Spinal cord (tissue), 10 donors: ENCODE results near the gene PPP4R2. TPM values are rescaled to one million over a fixed set of nuclear protein-coding genes. Genes with fewer than 3 reads are reported as not detected.

ENCODE experiments used
- DNase-seq, 6 donors: peaks; one replicate each; pipeline versions ENCODE4 v3.0.0 to v3.0.0-alpha.2; 2013 to 2015; ENCODE audit warnings: low spot score in 6 of 6, low read depth in 4 of 6
- H3K27ac ChIP-seq: one replicate; pipeline ENCODE4 v1.5.1; 2013; ENCODE audit warnings: low read depth, low read length, control low read depth
- H3K27me3 ChIP-seq: one replicate; pipeline ENCODE4 v1.6.1; 2013; ENCODE audit warnings: low read length; ENCODE audit not compliant: control insufficient read depth, insufficient read depth
- H3K36me3 ChIP-seq: one replicate; pipeline ENCODE4 v1.6.1; 2013; ENCODE audit warnings: low read length; ENCODE audit not compliant: control insufficient read depth, insufficient read depth
- H3K4me1 ChIP-seq: one replicate; pipeline ENCODE4 v1.6.1; 2013; ENCODE audit warnings: low read length; ENCODE audit not compliant: control insufficient read depth, insufficient read depth
- H3K4me3 ChIP-seq: one replicate; pipeline ENCODE4 v1.5.1; 2013; ENCODE audit warnings: low read depth, low read length, control low read depth
- H3K9me3 ChIP-seq: one replicate; pipeline ENCODE4 v1.6.1; 2013; ENCODE audit warnings: low read length; ENCODE audit not compliant: control insufficient read depth, insufficient read depth
- WGBS: methylation state at CpG from one replicate; pipeline ENCODE4 v1.1.5; 2013; ENCODE audit warnings: missing lambda C conversion rate; ENCODE audit not compliant: insufficient coverage; 5-methylcytosine and 5-hydroxymethylcytosine counted together
- polyA plus RNA-seq, 2 donors: library from polyadenylated mRNA; unstranded; fragments of 120-200 nt; gene quantifications; one replicate each; pipeline ENCODE4 v1.2.1, GENCODE V29; 2013; ENCODE audit not compliant: insufficient read length in 2 of 2
- total RNA-seq, 2 donors: library from RNA; depleted of rRNA in 1 of 2; stranded (reverse); fragments of 120-200 nt in 1 of 2; fragments of >200 nt in 1 of 2; gene quantifications; one replicate each; pipeline versions ENCODE4 v1.2.3 to v1.2.4, GENCODE V29; 2013 to 2014
- donor health status: healthy.

PPP4R2 gene
- total and polyA plus RNA-seq, 4 donors = 37.7 to 94.7 (median 58.8) TPM

DNA sequence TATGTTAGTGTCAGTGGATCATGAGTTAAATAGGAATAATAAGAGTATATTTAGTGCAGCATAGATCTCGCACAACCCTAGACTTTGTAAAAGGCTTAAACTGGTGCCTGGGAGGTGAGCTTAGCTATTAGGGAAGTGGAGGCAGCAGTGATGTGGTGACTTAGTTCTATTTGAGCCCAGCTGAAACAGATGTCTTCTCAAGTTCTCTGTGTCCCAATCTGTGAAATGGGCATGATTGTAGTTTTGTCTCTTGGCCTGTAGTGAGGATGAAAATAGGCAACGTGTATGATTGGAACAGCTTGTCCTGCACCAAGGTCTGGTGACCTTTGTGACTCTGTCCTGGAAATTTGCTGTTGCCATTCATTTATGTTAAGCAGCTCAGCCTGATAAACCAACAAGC is 99.6 kb downstream of the PPP4R2 start:
- Histone ChIP-seq H3K9me3 (no peaks in the 10 kb centered on the region), H3K27ac (no peak overlapping the region), H3K36me3 (no peaks in the 10 kb centered on the region), H3K4me3 (no peak overlapping the region), H3K4me1 (peaks cover 16% of the 10 kb centered on the region), H3K27me3 (no peaks in the 10 kb centered on the region)
- DNase-seq = no peak
- WGBS = 85% methylated on average over 2 of the region's 2 CpGs

- H3K36me3 ChIP-seq = no peaks in the 10 kb centered on the region
- no peak overlapping the region for H3K4me3 ChIP-seq
- WGBS = 88% methylated on average over 2 of the region's 2 CpGs
- DNase-seq = no peak
- H3K9me3 ChIP-seq = no peaks in the 10 kb centered on the region
- H3K4me1 ChIP-seq = peaks cover 16% of the 10 kb centered on the region
- H3K27me3 ChIP-seq = no peaks in the 10 kb centered on the region
- no peak overlapping the region for H3K27ac ChIP-seq
Observed at GRCh38 chr3:73098026-73098425, 101.4 kb downstream of the PPP4R2 start.

DNA sequence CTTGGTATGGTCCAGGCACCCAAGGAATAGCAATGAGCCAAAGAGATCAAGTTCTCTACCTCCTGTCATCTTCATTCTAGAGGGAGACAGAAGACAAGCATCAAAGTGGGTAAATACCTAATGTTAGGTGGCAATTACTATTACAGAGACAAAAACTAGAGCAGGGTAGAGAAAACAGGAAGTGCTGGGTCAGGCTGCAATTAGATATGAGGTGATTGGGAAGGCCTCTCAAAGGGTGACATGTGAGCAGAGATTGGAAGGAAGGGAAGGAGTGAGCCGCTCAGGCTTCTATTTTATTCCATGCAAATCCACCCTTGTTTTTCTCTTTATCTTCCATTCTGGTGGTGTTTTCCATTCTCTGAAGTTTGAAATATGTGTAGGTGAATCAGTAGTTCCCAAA is 102.3 kb downstream of the PPP4R2 start:
- no CpG with 5 or more reads among the region's 1 CpG for WGBS

GRCh38 chr3:73100741-73101559 is 104.3 kb downstream of the PPP4R2 start:
- DNase-seq = peak; percentile 75 to 98 (median 90)
- Histone ChIP-seq H3K36me3 (no peaks in the 10 kb centered on the region), H3K4me1 (peaks cover 10% of the 10 kb centered on the region), H3K27me3 (no peaks in the 10 kb centered on the region), H3K27ac (no peak overlapping the region), H3K4me3 (no peak overlapping the region), H3K9me3 (no peaks in the 10 kb centered on the region)
- WGBS = 27% methylated on average over 3 of the region's 9 CpGs

More for the DNA sequence above, 102.3 kb downstream of the PPP4R2 start:
- no peaks in the 10 kb centered on the region for H3K27me3 ChIP-seq
- H3K4me1 ChIP-seq = peaks cover 16% of the 10 kb centered on the region
- H3K36me3 ChIP-seq = no peaks in the 10 kb centered on the region
- H3K27ac ChIP-seq = no peak overlapping the region
- no peaks in the 10 kb centered on the region for H3K9me3 ChIP-seq
- no peak for DNase-seq
- no peak overlapping the region for H3K4me3 ChIP-seq

- Histone ChIP-seq H3K36me3 (no peaks in the 10 kb centered on the region), H3K27ac (no peak overlapping the region), H3K27me3 (no peaks in the 10 kb centered on the region), H3K9me3 (no peaks in the 10 kb centered on the region), H3K4me3 (no peak overlapping the region), H3K4me1 (peaks cover 10% of the 10 kb centered on the region)
- no peak for DNase-seq
- whole genome bisulfite sequencing = no CpG with 5 or more reads among the region's 2 CpGs
Observed at GRCh38 chr3:73101881-73102280, 105.3 kb downstream of the PPP4R2 start.

DNA sequence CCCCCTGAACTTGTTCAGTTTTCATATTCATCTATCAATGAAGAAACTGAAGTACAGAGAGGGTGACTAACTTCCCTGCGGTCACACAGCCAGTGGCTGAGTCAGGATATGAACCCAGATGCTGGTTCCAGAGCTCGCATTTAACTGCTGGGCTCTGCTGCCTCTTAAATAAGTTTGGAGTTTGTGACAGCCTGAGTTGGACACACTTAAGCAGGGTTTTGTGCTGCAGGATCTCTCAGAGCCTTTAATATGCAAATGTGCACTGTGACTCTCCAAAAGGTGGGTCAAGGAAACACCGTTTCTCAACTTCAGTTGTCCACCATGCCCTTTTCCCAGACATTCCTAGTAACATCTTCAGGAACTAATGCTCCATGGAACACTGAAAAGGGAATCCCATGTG is 110.6 kb downstream of the PPP4R2 start:
- no peak for DNase-seq
- Histone ChIP-seq H3K9me3 (no peaks in the 10 kb centered on the region), H3K27ac (no peak overlapping the region), H3K4me1 (peaks cover 3% of the 10 kb centered on the region), H3K36me3 (no peaks in the 10 kb centered on the region), H3K4me3 (no peak overlapping the region), H3K27me3 (no peaks in the 10 kb centered on the region)
- 64% methylated on average over 2 of the region's 3 CpGs for WGBS

DNA sequence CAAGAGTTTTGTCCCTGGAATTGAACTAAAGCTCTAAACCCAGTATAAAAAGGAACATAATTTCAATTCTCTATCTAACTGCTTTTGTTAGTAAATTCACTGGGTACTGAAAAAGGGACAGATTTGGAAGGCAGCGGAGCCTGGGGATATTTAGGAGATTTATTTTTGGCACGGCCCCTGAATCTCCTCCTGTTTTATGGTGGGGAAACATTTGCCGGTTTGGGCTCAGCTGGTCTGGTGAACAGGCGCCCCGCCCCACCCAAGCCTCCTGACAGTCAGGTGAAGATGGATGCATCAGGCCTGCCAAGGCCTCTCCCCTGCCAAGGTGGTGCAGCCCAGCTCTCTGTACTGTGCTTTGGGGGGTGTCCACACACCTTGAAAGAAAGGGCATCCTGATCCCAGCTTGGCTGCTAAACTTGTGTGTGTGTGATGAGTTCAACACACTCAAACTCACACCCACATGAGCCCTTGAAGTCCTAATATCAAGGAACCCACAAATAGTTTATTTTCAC is 111.1 kb downstream of the PPP4R2 start:
- peak in 2 of 6 donors; percentile 37 to 80 for DNase-seq
- Histone ChIP-seq H3K27ac (no peak overlapping the region), H3K27me3 (no peaks in the 10 kb centered on the region), H3K4me1 (peaks cover 3% of the 10 kb centered on the region), H3K4me3 (no peak overlapping the region), H3K36me3 (no peaks in the 10 kb centered on the region), H3K9me3 (no peaks in the 10 kb centered on the region)
- WGBS = 38% methylated on average over 5 of the region's 5 CpGs

DNA sequence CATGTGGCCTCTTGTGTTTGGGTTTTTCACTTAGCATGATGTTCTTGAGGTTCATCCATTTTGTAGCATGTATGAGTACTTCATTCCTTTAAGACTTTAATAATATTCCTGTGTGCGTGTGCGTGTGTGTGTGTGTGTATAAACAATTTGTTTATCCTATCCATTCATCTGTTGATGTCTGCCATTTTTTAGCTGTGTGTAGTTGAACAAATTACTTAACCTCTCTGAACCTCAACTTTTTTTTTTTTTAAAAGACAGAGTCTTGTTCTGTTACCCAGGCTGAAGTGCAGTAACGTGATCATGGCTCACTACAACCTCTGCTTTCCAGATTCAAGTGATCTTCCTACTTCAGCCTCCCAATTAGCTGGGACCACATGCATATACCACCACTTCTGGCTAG is 112.1 kb downstream of the PPP4R2 start:
- no peak overlapping the region for H3K4me3 ChIP-seq

DNA sequence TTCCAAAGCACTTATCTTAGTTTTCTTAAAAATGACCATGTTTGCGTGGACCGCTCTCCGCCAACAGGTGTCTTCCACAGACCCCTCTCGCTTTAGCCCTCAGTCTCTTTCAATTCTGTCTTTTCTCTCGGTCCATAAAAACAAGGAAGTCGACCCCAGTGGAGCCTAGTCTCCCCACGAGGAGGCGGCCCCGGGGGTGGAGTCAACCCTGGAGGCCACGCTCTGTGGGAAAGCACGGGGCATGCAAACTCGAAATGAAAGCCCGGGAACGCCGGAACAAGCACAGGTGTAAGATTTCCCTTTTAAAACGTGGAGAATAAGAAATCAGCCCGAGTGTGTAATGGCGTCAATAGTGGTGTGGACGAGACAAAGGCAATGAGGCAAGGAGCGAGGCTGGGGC is 113.9 kb downstream of the PPP4R2 start:
- WGBS = 86% methylated on average over 20 of the region's 20 CpGs
- Histone ChIP-seq H3K4me1 (peaks cover 3% of the 10 kb centered on the region), H3K4me3 (no peak overlapping the region), H3K27me3 (no peaks in the 10 kb centered on the region), H3K9me3 (no peaks in the 10 kb centered on the region), H3K36me3 (no peaks in the 10 kb centered on the region), H3K27ac (no peak overlapping the region)
- DNase-seq = no peak

More for the DNA sequence above, 112.1 kb downstream of the PPP4R2 start:
- Histone ChIP-seq H3K9me3 (no peaks in the 10 kb centered on the region), H3K27me3 (no peaks in the 10 kb centered on the region), H3K36me3 (no peaks in the 10 kb centered on the region), H3K4me1 (peaks cover 3% of the 10 kb centered on the region), H3K27ac (no peak overlapping the region)
- WGBS = 100% methylated on average over 1 of the region's 3 CpGs
- DNase-seq = no peak

GRCh38 chr3:73114711-73115110 is 118.1 kb downstream of the PPP4R2 start:
- H3K27ac ChIP-seq = no peak overlapping the region
- H3K36me3 ChIP-seq = no peaks in the 10 kb centered on the region
- H3K4me3 ChIP-seq = no peak overlapping the region
- H3K27me3 ChIP-seq = no peaks in the 10 kb centered on the region
- 68% methylated on average over 3 of the region's 3 CpGs for WGBS
- no peaks in the 10 kb centered on the region for H3K4me1 ChIP-seq
- no peaks in the 10 kb centered on the region for H3K9me3 ChIP-seq
- DNase-seq = peak in 2 of 6 donors; percentile 38 to 47
